IMR-90 (cell line): ENCODE results near the gene GOLGA6L6. TPM values are rescaled to one million over a fixed set of nuclear protein-coding genes. Genes with fewer than 3 reads are reported as not detected.
"Not testable (repeated sequence)": the region's sequence is repeated elsewhere in the genome, so short reads cannot be mapped to it uniquely, and the experiment has no call there.

Experiments used
- ATAC-seq: fragments of 200-7000 bp; cut with Tn5 transposase; 2 replicates; pipeline ENCODE4 v1.9.1; 2020; ENCODE audit warnings: low read depth, mild to moderate bottlenecking, moderate library complexity
- BruUV-seq: library from RNA; stranded (reverse); fragments of 400-500 nt; replicated peaks from 2 replicates; lab custom pipeline; 2021; lab: Mats Ljungman, UMichigan
- CTCF ChIA-PET: fragments of 300-600 bp; formaldehyde crosslinking; extraction: SDS; loops from one replicate; lab custom pipeline; 2021; ENCODE audit warnings: antibody characterized with exemption; lab: Yijun Ruan, JAX
- POLR2A ChIA-PET: fragments of 300-600 bp; sonication (Branson Sonifier 250); formaldehyde crosslinking; loops from one replicate; lab custom pipeline; 2022; ENCODE audit warnings: antibody characterized with exemption; ENCODE audit not compliant: unreplicated experiment; lab: Charles Lee
- DNase-seq: peaks from one replicate; pipeline ENCODE4 v3.0.0; 2013
- H2AFZ ChIP-seq: replicated peaks from 2 replicates; pipeline ENCODE3; 2013; ENCODE audit warnings: low read length, mild to moderate bottlenecking; ENCODE audit not compliant: poor library complexity
- H2AK5ac ChIP-seq: 2 replicates; pipeline ENCODE4 v1.6.1; 2013; ENCODE audit warnings: low read depth, low read length, inconsistent platforms
- H2AK9ac ChIP-seq: replicated peaks from 2 replicates; pipeline ENCODE3; 2013; ENCODE audit warnings: mild to moderate bottlenecking, low read depth, low read length, moderate library complexity; ENCODE audit not compliant: poor library complexity
- H2BK120ac ChIP-seq: 2 replicates; pipeline ENCODE4 v1.6.1; 2013; ENCODE audit warnings: low read depth, low read length, inconsistent platforms
- H2BK15ac ChIP-seq: 3 replicates; pipeline ENCODE4 v1.6.1; 2013; ENCODE audit warnings: low read depth, low read length, inconsistent platforms
- H2BK20ac ChIP-seq: 2 replicates; pipeline ENCODE4 v1.6.1; 2013; ENCODE audit warnings: low read depth, mild to moderate bottlenecking, inconsistent platforms, low read length, moderate library complexity
- H2BK5ac ChIP-seq: 2 replicates; pipeline ENCODE4 v1.6.1; 2013; ENCODE audit warnings: mild to moderate bottlenecking, low read depth, low read length, inconsistent platforms; ENCODE audit not compliant: poor library complexity, severe bottlenecking
- H3K14ac ChIP-seq: replicated peaks from 2 replicates; pipeline ENCODE4 v1.6.1; 2013; ENCODE audit warnings: low read depth, low read length, inconsistent platforms
- H3K18ac ChIP-seq: 2 replicates; pipeline ENCODE4 v1.6.1; 2013; ENCODE audit warnings: low read depth, low read length, control low read depth
- H3K23ac ChIP-seq: 2 replicates; pipeline ENCODE4 v1.6.1; 2013; ENCODE audit warnings: low read depth, low read length, inconsistent platforms
- H3K27ac ChIP-seq: 2 replicates; pipeline ENCODE4 v1.5.1; 2013; ENCODE audit warnings: mild to moderate bottlenecking, control low read depth, low read length; ENCODE audit not compliant: insufficient read depth
- H3K27me3 ChIP-seq: 2 replicates; pipeline ENCODE4 v1.6.1; 2013; ENCODE audit warnings: low read length; ENCODE audit not compliant: control insufficient read depth, insufficient read depth
- H3K36me3 ChIP-seq: 2 replicates; pipeline ENCODE4 v1.6.1; 2013; ENCODE audit warnings: low read length, mixed read lengths; ENCODE audit not compliant: control insufficient read depth, insufficient read depth
- H3K4ac ChIP-seq: 2 replicates; pipeline ENCODE4 v1.6.1; 2013; ENCODE audit warnings: low read depth, low read length, inconsistent platforms
- H3K4me1 ChIP-seq: 2 replicates; pipeline ENCODE4 v1.6.1; 2013; ENCODE audit warnings: low read length, mixed read lengths; ENCODE audit not compliant: control insufficient read depth, insufficient read depth
- H3K4me2 ChIP-seq: 2 replicates; pipeline ENCODE4 v1.6.1; 2013; ENCODE audit warnings: low read depth, mild to moderate bottlenecking, control low read depth, low read length, moderate library complexity
- H3K4me3 ChIP-seq: 2 replicates; pipeline ENCODE4 v1.5.1; 2013; ENCODE audit warnings: low read depth, mild to moderate bottlenecking, control low read depth, low read length, moderate library complexity; ENCODE audit not compliant: insufficient read depth
- H3K56ac ChIP-seq: 2 replicates; pipeline ENCODE4 v1.6.1; 2013; ENCODE audit warnings: low read length, inconsistent platforms; ENCODE audit not compliant: insufficient read depth; ENCODE audit errors: extremely low read depth
- H3K79me1 ChIP-seq, 2 experiments: 2 replicates each; pipeline ENCODE4 v1.6.1; 2013; ENCODE audit warnings: low read length in 2 of 2, inconsistent platforms in 1 of 2, low read depth in 1 of 2
- H3K9ac ChIP-seq: 2 replicates; pipeline ENCODE4 v1.6.1; 2013; ENCODE audit warnings: low read depth, low read length, control low read depth
- H3K9me1 ChIP-seq: 2 replicates; pipeline ENCODE4 v1.6.1; 2013; ENCODE audit warnings: low read length, inconsistent platforms; ENCODE audit not compliant: insufficient read depth
- H3K9me3 ChIP-seq: 2 replicates; pipeline ENCODE4 v1.6.1; 2013; ENCODE audit warnings: low read length; ENCODE audit not compliant: control insufficient read depth, insufficient read depth
- H4K20me1 ChIP-seq: 2 replicates; pipeline ENCODE4 v1.6.1; 2013; ENCODE audit warnings: low read length, inconsistent platforms; ENCODE audit not compliant: insufficient read depth
- H4K5ac ChIP-seq: 2 replicates; pipeline ENCODE4 v1.6.1; 2013; ENCODE audit warnings: mild to moderate bottlenecking, low read depth, low read length, control low read depth
- H4K8ac ChIP-seq, 2 experiments: 2 replicates each; pipeline ENCODE4 v1.6.1; 2013; ENCODE audit warnings: low read depth in 2 of 2, low read length in 2 of 2, control low read depth in 1 of 2, inconsistent platforms in 1 of 2
- H4K91ac ChIP-seq: 2 replicates; pipeline ENCODE4 v1.6.1; 2013; ENCODE audit warnings: low read depth, low read length, inconsistent platforms; ENCODE audit not compliant: insufficient read depth
- WGBS, 2 experiments: methylation state at CpG; one replicate each; pipeline versions ENCODE4 v1.1.5 to v1.1.7; 2013; ENCODE audit warnings: missing lambda C conversion rate in 2 of 2; ENCODE audit not compliant: insufficient read length in 1 of 2; ENCODE audit errors: extremely low coverage in 2 of 2; 5-methylcytosine and 5-hydroxymethylcytosine counted together
- dilution Hi-C: fragments of 300-500 bp; cut with HindIII; formaldehyde crosslinking; loops from one replicate; pipeline ENCODE4 v1.14.3; 2018; ENCODE audit warnings: low sequenced_read_pairs; ENCODE audit not compliant: unreplicated experiment
- in situ Hi-C: fragments of 300-500 bp; cut with MboI; formaldehyde crosslinking; loops from 3 replicates; pipeline ENCODE4 v1.14.3; 2019; ENCODE audit warnings: low sequenced_read_pairs, inconsistent platforms, mixed read lengths
- intact Hi-C: fragments of 100-400 bp; cut with micrococcal nuclease; formaldehyde crosslinking; loops from 2 replicates; pipeline ENCODE4 v1.10.0; 2022
- microRNA-seq, 2 experiments: library from miRNA; stranded (forward) in 1 of 2; unstranded in 1 of 2; fragments of 10-50 nt in 1 of 2; fragments of <30 nt in 1 of 2; gene quantifications in 1 of 2; microRNA quantifications in 1 of 2; one replicate each; pipeline versions ENCODE3 to v1.1.0; 2013 to 2020; ENCODE audit not compliant: insufficient read depth in 1 of 2, insufficient read length in 1 of 2, unreplicated experiment in 1 of 2
- polyA plus RNA-seq, 3 experiments: library from polyadenylated mRNA; depleted of rRNA; stranded (reverse); fragments of >200 nt; gene quantifications; 2 replicates each; pipeline ENCODE4 v1.2.3, GENCODE V29; 2012; ENCODE audit warnings: low replicate concordance in 1 of 3
- small RNA-seq, 5 experiments: library from RNA; depleted of rRNA; stranded (forward); fragments of <200 nt; gene quantifications; one replicate each; pipeline ENCODE3, GENCODE V24; 2012
- total RNA-seq: library from RNA; depleted of rRNA; stranded (reverse); fragments of >200 nt; gene quantifications from 2 replicates; pipeline ENCODE4 v1.2.3, GENCODE V29; 2012

The GOLGA6L6 gene
- total and polyA plus RNA-seq, 2 of the 4 experiments (the other 2 are of a cell fraction) = not detected

DNA sequence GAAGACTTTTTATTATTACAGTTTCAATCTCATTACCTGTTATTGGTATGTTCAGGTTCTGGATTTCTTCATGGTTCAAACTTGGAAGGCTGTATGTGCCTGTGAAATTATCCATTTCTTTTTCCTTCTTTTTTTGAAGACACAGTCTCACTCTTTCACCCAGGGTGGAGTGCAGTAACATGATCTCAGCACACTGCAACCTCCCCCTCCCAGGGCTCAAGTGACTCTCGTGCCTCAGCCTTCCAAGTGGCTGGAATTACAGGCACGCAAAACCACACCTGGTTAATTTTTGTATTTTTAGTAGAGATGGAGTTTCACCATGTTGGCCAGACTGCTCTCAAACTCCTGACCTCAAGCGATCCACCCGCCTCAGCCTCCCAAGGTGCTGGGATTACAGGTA is 52.3 kb downstream of the GOLGA6L6 start:
- H3K27ac ChIP-seq, dilution Hi-C loops, H3K4ac ChIP-seq, H3K36me3 ChIP-seq, H3K27me3 ChIP-seq, H3K9me3 ChIP-seq, H4K5ac ChIP-seq, H3K4me3 ChIP-seq, H2BK120ac ChIP-seq, H2AK5ac ChIP-seq, H3K23ac ChIP-seq, H3K18ac ChIP-seq, H3K14ac ChIP-seq, POLR2A ChIA-PET, H3K56ac ChIP-seq, DNase-seq, intact Hi-C loops, H2BK15ac ChIP-seq, ATAC-seq, in situ Hi-C loops, CTCF ChIA-PET, H4K20me1 ChIP-seq, H2BK5ac ChIP-seq, H3K9ac ChIP-seq, H3K9me1 ChIP-seq, H2AFZ ChIP-seq, H2BK20ac ChIP-seq, BruUV-seq, H3K79me1 ChIP-seq, H2AK9ac ChIP-seq, H4K91ac ChIP-seq, H3K4me2 ChIP-seq, H4K8ac ChIP-seq, H3K4me1 ChIP-seq: not testable (repeated sequence)
- no CpG with 5 or more reads among the region's 4 CpGs for WGBS, 2 experiments

Small RNAs within 50 kb of the gene (microRNA-seq; reads per million reads assigned to microRNA genes)
- not detected for gene RN7SL759P (ENCODE audit: insufficient read depth, insufficient read length)

Small RNAs within 50 kb of the gene (small RNA-seq; reads per million reads assigned to genes)
- gene RN7SL759P = 0 reads per million in 5 experiments
